ENCODE data around the gene SKA2. TPM values are rescaled to one million over a fixed set of nuclear protein-coding genes. Genes with fewer than 3 reads are reported as not detected.

SKA2 gene
- total RNA-seq, 1 experiment from 2014 or later: 91.9 TPM

GRCh38 chr17:59172436-59173004, 17.5 kb upstream of the SKA2 start:
- Histone ChIP-seq H2BK20ac (ENCODE audit: low read depth, low read length, poor library complexity, severe bottlenecking) (no peak overlapping the region), H4K20me1 (ENCODE audit: control insufficient read depth, insufficient read depth, insufficient read length) (no peaks in the 10 kb centered on the region), H3K4ac (ENCODE audit: low read depth, low read length) (no peak overlapping the region), H3K4me1 (ENCODE audit: insufficient read depth, low read length) (no peaks in the 10 kb centered on the region), H4K5ac (ENCODE audit: insufficient read length, low read depth, low read length) (no peak overlapping the region), H3K14ac (ENCODE audit: insufficient read depth, low read length) (no peak overlapping the region), H3K18ac (ENCODE audit: insufficient read length, low read depth, low read length) (no peak overlapping the region), H3K4me2 (ENCODE audit: insufficient read depth, insufficient read length, low read length) (no peak overlapping the region), H3K23me2 (ENCODE audit: insufficient read length, low read depth, low read length, poor library complexity, severe bottlenecking) (no peaks in the 10 kb centered on the region), H4K8ac (replicated peaks; ENCODE audit: insufficient read length, low read depth, low read length) (no peak overlapping the region), H2BK120ac (ENCODE audit: low read depth, low read length, poor library complexity, severe bottlenecking) (no peak overlapping the region), H2BK12ac (ENCODE audit: insufficient read length, low read depth, low read length) (no peak overlapping the region), H2AK5ac (ENCODE audit: insufficient read length, low read length) (no peak overlapping the region), H3K27me3 (ENCODE audit: insufficient read depth, low read length) (no peaks in the 10 kb centered on the region), H4K91ac (ENCODE audit: insufficient read length, low read depth, low read length) (no peak overlapping the region), H3K23ac (ENCODE audit: insufficient read length, low read depth, low read length) (no peak overlapping the region), H3K9ac (ENCODE audit: extremely low read depth, insufficient read length, low read length) (no peak overlapping the region), H3K79me2 (ENCODE audit: insufficient read depth, low read length) (peaks cover 3% of the 10 kb centered on the region; the same call in 1 of the 2 replicates), H3K9me3 (ENCODE audit: control insufficient read depth, low read depth, low read length) (no peaks in the 10 kb centered on the region), H3K27ac (ENCODE audit: insufficient read length, low read depth, low read length) (no peak overlapping the region), H3K56ac (ENCODE audit: insufficient read length, low read depth, low read length) (no peak overlapping the region), H2AFZ (ENCODE audit: low read length) (no peak overlapping the region), H3T11ph (ENCODE audit: low read length) (no peak overlapping the region), H3K79me1 (ENCODE audit: insufficient read depth, low read depth, low read length, poor library complexity, severe bottlenecking) (peaks cover 5% of the 10 kb centered on the region), H2BK5ac (ENCODE audit: insufficient read length, low read length) (no peak overlapping the region), H2BK15ac (ENCODE audit: low read depth, low read length) (no peak overlapping the region)
- TF ChIP-seq CTCF (conservative IDR thresholded peaks at IDR 0.05): no peak
- WGBS (ENCODE audit: extremely low coverage, insufficient read length, low lambda C conversion rate): no CpG with 5 or more reads among the region's 33 CpGs
- no peak for DNase-seq
- no peak overlapping the region for H3K27ac Mint-ChIP-seq
- H3K36me3 Mint-ChIP-seq (ENCODE audit: insufficient read depth in 1 of 3, low read depth in 3 of 3): peaks cover 37 to 65% (median 55%) of the 10 kb centered on the region in 3 experiments
- H3K27me3 Mint-ChIP-seq (ENCODE audit: low read depth): no peaks in the 10 kb centered on the region
- H3K9me3 Mint-ChIP-seq: no peaks in the 10 kb centered on the region; a peak in 1 of 5 replicates
- H3K4me3 Mint-ChIP-seq: no peak overlapping the region
- H3K4me1 Mint-ChIP-seq: no peaks in the 10 kb centered on the region

Measured in H9 (cell line).